GM18520 (cell line): ENCODE results near the gene MNS1.
"Not testable (repeated sequence)": the region's sequence is repeated elsewhere in the genome, so short reads cannot be mapped to it uniquely, and the experiment has no call there.

ENCODE experiments used
- ATAC-seq: cut with Tn5 transposase; IDR thresholded peaks from one replicate; pipeline ENCODE4 v1.9.1; 2021; ENCODE audit not compliant: unreplicated experiment

MNS1 gene

GRCh38 chr15:56456229-56456628, 8.7 kb downstream of the MNS1 start:
- no peak for ATAC-seq

DNA sequence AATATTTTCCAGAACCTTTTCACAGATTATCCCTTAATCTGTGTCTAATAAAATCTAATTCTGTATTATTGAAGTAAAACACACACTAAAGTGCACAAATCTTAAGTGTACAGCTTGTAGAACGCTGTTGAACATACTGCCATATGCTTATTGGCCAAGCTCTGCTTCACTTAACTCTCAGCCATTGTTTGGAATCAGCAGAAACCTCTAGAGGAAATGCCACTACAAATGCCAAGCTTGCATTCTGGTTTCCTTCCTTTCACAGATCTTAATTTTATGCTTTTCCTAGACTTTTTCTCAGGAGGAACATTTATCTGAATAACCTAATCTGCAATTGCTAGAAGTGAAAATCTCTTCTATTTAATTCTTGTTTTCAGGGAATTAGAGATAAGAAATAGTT, 10.1 kb downstream of the MNS1 start:
- no peak for ATAC-seq

GRCh38 chr15:56445746-56446145, 19.2 kb downstream of the MNS1 start:
- no peak for ATAC-seq

DNA sequence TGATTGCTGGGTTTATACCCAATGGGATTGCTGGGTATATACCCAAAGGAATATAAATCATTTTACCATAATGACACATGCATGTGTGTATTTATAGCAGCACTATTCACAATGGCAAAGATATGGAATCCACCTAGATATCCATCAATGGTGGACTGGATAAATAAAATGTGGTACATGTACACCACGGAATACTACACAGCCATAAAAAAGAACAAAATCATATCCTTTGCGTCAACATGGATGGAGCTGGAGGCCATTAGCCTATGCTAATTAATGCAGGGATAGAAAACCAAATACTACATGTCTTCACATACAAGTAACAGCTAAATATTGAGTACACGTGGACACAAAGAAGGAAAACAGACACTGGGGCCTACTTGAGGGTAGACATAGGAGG, 22.6 kb downstream of the MNS1 start:
- ATAC-seq: no peak

GRCh38 chr15:56440214-56440770, 24.6 kb downstream of the MNS1 start:
- ATAC-seq: no peak

- no peak for ATAC-seq
These were observed 32.6 kb downstream of the MNS1 start for GRCh38 chr15:56432304-56432703.

DNA sequence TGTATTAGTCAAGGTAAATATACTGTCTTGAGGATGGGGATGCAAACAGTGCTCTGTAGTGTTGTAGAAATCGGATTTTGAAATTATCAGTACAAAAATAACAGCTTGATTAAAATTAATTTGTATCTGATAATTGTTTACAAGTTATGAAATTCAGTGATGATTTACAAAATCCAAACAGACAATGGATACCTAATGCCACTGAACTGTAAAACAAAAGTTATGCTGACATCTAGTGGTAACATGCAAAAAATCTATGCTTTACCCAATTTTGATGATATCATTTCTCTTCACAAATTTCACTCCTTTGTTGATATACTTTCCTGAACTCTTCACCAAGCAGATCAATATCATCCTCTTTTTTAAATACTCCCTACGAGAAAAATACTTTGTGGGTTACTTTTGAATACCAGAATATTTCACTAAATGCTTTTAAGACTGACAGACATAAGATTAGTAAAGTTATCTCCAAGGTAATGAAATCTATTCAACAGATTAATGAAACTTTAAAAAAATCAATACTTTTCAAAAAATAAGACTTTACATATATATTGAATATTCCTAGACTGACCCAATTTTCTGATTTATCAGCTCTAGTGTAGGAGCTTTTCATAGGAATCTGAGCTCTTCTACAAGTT, 36.0 kb downstream of the MNS1 start:
- ATAC-seq: peak; percentile 63

DNA sequence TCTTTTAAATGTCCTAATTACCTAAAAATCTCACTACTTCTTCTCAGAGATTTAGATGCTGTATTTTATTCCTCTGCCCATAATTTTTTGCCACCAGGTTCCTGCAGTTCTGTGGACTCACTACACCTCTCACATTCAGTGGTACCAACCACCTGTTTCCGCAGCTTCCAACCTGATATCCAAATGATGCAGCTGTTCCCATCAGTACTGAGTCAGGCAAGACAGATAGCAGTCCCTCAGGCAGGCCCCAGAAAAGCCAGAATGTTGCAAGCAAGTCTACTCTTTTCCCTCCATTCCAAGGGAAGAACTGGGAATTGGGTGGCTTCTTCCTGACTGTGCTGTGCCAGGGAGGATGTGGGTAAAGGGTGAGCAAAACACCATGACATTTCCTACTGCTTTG, 39.0 kb downstream of the MNS1 start:
- no peak for ATAC-seq

GRCh38 chr15:56425276-56425675, 39.7 kb downstream of the MNS1 start:
- ATAC-seq: no peak

- ATAC-seq: not testable (repeated sequence)
These were observed 51.7 kb downstream of the MNS1 start for GRCh38 chr15:56413114-56413733.

DNA sequence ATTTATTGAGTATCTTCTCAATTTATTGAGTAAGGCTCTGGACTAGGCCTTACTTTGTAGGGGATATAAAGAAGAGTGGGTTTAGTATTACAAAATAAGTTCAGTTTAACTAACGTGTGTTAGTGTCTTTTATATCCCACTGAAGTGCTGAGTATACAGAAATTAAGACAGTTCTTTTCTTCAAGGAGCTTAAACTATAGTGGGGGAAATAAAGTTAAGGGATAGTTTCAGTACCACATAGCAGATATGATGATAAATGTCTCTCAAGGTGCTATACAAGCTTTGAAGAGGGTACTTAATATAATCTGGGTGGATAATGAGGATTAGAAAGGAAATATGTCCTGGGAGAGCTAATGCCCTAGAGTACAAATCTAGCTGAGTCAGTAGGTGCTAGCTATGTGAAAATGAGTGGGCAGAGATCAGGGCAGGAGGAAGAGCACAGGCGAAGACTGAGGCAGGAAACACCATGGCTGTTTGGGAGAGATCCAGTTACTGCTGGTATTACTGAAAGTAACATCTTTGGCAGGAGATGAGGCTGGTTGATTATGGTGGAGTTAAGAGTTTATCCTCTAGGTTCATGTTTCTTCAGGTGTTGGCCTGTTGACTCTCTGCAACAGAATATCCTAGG, 53.7 kb downstream of the MNS1 start:
- no peak for ATAC-seq

DNA sequence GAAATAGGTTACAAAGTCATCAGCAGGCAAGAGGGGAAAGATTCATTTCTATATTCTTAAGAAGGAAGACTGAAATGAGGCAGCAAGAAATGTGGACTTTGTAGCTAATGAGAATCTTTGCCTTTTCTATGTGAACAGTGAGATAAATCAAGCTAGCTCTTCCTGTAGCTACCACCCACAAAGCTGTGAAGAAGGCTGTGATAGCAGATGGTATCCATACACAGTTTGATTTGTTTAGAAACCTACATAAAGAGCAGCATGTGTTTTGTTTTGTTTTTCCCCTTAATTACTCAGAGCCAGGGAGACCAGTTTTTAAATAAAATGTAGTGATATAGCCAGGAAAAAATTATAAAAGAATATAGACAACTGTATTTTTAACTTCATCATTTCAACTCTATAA, 54.2 kb downstream of the MNS1 start:
- ATAC-seq: no peak

DNA sequence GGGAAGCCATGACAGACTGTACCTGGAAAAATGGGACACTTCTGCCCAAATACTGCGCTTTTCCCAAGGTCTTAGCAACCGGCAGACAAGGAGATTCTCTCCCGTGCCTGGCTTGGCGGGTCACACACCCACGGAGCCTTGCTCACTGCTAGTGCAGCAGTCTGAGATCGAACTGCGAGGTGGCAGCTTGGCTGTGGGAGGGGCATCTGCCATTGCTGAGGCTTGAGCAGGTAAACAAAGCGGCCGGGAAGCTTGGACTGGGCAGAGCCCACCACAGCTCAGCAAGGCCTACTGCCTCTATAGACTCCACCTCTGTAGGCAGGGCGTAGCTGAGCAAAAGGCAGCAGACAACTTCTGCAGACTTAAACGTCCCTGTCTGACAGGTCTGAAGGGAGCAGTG, 65.7 kb downstream of the MNS1 start:
- not testable (repeated sequence) for ATAC-seq

GRCh38 chr15:56397325-56397724, 67.6 kb downstream of the MNS1 start:
- not testable (repeated sequence) for ATAC-seq

DNA sequence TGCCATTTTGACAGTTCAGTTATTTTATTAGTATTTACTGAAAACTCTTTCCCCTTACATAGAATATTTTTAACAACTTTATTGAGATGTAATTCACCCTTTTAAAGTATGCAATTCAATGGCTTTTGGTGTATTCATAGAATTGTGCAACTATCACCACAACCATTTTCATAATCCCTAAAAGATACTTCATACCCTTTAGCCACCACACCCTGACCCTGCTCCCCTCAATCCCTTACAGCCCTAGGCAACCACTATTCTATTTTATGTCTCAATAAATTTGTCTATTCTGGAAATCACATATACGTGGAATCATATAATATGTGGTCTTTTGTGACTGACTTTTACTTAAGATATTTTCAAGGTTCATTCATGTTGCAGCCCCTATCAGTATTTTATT, 70.0 kb downstream of the MNS1 start:
- no peak for ATAC-seq

DNA sequence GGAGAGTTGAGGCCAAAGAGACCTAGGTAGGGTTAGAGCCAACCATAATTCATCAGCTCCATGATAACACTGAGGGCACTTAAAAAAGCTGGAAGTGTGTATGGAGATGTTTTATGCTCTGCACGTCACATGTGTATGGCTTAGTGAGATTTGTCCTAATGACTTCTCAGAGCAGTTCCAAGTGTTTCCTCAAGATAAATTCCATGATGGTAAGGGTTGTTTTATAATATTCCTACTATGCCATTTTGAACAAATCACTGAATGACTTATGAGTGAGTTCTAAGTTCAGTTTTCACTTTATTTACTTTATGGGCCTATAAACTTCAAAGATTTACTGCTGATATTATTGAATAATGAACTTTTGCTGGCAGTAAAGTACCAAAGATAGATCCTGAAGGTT, 71.7 kb downstream of the MNS1 start:
- no peak for ATAC-seq

DNA sequence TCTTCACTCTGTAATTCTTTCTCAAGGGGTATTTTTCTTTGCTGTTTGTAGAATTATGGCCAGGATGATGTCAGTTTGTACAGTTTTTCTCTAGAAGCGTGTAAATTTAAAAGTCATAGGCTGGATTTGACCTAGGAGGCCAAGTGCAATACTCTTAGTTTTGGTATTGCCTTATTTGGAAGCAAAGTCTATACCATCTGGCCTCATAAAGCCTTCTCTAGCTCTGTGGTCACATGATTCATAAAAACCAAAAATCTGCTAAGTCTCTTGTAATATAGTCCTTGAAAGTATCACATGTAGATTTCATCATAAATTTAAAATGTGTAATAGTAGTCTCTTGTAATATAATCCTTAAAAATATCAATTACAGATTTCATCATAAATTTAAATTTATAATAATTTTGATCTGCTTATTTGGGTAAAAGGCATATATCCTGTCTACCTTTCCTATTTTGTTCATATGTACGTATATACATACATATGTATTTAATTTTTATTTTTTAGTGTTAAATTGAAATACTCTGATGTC, 74.1 kb downstream of the MNS1 start:
- ATAC-seq: no peak

- no peak for ATAC-seq
These were observed 79.0 kb downstream of the MNS1 start for GRCh38 chr15:56385908-56386307.

GRCh38 chr15:56383010-56383409, 81.9 kb downstream of the MNS1 start:
- no peak for ATAC-seq
